ENCODE measurements around the gene UCN. TPM values are rescaled to one million over a fixed set of nuclear protein-coding genes. Genes with fewer than 3 reads are reported as not detected.

UCN gene
- total and polyA plus RNA-seq, 2 experiments from 2014 or later, result 1.0 to 2.9 TPM

- WGBS (ENCODE audit: low lambda C conversion rate, missing lambda C conversion rate), result 95% methylated on average over 5 of the region's 5 CpGs
- H4K20me1 ChIP-seq (ENCODE audit: insufficient read depth, poor library complexity, severe bottlenecking), result no peaks in the 10 kb centered on the region
- TF ChIP-seq EZH2phosphoT487 (IDR thresholded peaks at IDR 0.05; ENCODE audit: low read depth, severe bottlenecking, unreplicated experiment), result no peak
- TF ChIP-seq EZH2 (IDR thresholded peaks at IDR 0.05; ENCODE audit: borderline replicate concordance), result no peak
- TF ChIP-seq CTCF (IDR thresholded peaks at IDR 0.05; ENCODE audit: poor library complexity), result no peak
These were observed 16.5 kb upstream of the UCN start for GRCh38 chr2:27324720-27325119.

DNA sequence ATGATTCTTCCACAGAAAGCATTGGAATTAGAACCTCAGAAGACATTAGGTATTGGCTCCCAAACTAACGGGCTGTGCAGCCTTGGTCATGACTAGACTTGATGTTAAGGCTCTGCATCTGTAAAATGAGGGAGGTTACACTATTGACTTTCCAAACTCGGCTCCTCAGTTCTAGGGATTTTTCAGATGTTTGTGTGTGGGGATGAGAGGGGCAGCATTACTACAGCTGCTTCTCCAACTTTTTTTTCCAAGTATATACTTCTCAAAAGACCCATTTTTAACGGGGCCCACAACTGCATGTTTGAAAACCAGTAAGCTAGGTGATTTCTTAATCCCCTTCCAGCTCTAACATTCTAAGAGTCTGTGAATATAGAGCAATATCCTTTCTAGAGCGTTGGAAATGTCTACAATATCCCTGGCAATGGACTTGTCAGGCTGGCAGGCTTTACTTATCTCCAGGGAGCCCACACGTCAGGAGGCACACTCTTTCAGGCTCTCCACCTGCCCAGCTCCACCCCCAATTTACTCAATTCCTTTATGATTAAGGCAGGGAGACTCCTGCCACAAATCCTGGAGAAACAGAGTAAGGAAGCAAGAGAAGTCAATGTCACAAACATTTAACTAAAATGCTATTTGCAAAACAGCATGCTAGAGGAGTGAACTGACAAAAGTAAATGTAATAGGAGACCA is 15.5 kb upstream of the UCN start:
- peaks cover 8% of the 10 kb centered on the region for H3K79me2 ChIP-seq
- H3K4me3 ChIP-seq, result peak overlapping the region; percentile 86
- no peaks in the 10 kb centered on the region for H3K27me3 ChIP-seq
- no peaks in the 10 kb centered on the region for H3K9me2 ChIP-seq (replicated peaks; ENCODE audit: insufficient read depth)
- peak overlapping the region; percentile 99 for H3K27ac ChIP-seq
- TF ChIP-seq CTCF (IDR thresholded peaks at IDR 0.05; ENCODE audit: poor library complexity) (no peak), EZH2 (IDR thresholded peaks at IDR 0.05; ENCODE audit: borderline replicate concordance) (no peak)
- no peaks in the 10 kb centered on the region for H4K20me1 ChIP-seq (ENCODE audit: insufficient read depth, poor library complexity, severe bottlenecking)
- peaks cover 21% of the 10 kb centered on the region for H3K4me1 ChIP-seq (ENCODE audit: insufficient read depth)
- peak overlapping the region; percentile 94 for H3K4me2 ChIP-seq
- H3K9me3 ChIP-seq (ENCODE audit: low read depth), result no peaks in the 10 kb centered on the region
- WGBS (ENCODE audit: low lambda C conversion rate, missing lambda C conversion rate), result 26% methylated on average over 5 of the region's 5 CpGs
- DNase-seq (ENCODE audit: low spot score), result no peak
- no peaks in the 10 kb centered on the region for H3K36me3 ChIP-seq (replicated peaks; ENCODE audit: insufficient read depth, low read depth)
- H2AFZ ChIP-seq, result peak overlapping the region; percentile 79

More at GRCh38 chr2:27324720-27325119, 16.5 kb upstream of the UCN start:
- H3K4me3 ChIP-seq, result no peak overlapping the region
- no peaks in the 10 kb centered on the region for H3K27me3 ChIP-seq
- H3K79me2 ChIP-seq, result peaks cover 8% of the 10 kb centered on the region
- H2AFZ ChIP-seq, result no peak overlapping the region
- H3K36me3 ChIP-seq (replicated peaks; ENCODE audit: insufficient read depth, low read depth), result no peaks in the 10 kb centered on the region
- peaks cover 21% of the 10 kb centered on the region for H3K4me1 ChIP-seq (ENCODE audit: insufficient read depth)
- H3K9me2 ChIP-seq (replicated peaks; ENCODE audit: insufficient read depth), result no peaks in the 10 kb centered on the region
- no peaks in the 10 kb centered on the region for H3K9me3 ChIP-seq (ENCODE audit: low read depth)
- H3K4me2 ChIP-seq, result no peak overlapping the region
- H3K27ac ChIP-seq, result no peak overlapping the region
- no peak for DNase-seq (ENCODE audit: low spot score)

DNA sequence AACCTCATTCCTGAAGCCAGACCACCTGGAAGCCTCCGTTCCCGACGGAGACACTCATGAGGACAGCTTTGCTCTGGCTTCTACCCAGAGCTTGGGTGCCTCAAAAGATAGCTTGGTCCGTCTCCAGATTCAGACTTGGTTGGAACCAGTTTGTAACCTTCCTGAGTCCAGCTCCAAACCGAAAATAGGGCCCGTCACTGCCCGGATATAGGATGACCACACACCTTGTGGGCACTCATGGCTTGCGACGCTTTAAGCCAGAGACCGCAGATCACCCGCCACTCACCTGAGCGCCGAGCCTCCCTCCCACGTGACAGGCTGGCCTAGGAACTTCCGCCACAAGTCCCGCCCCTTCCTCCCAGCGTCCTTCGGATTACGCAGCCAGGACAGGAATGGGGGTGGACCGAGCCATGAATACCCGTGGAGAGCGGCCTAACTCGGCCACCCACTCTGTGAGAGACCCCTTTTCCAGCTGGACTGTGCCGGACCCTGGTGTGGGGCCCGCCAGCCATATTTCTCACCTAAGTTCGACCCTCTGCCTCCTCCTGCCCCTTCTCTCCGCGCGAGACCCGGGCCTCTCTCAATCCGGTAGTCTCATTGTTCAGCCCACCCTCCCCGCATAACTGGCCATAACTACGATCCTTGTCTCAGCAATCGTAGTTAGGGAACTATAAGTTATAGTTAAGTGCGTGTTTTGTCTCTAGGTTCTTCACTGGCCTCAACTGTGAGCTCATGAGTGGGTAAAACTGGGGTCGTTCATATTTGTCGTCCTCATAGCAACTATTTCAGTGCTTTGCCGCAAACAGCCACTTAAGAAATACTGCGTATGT is 14.7 kb upstream of the UCN start, which contains the start of gene MPV17:
MPV17 (minus strand) TSS at position 332 of the 830 bp plus-strand sequence. CDS start 580 bp downstream, outside the sequence.
- Histone ChIP-seq H3K27me3 (no peaks in the 10 kb centered on the region), H3K4me3 (peak within 1 kb of the TSS; percentile 86), H4K20me1 (ENCODE audit: insufficient read depth, poor library complexity, severe bottlenecking) (no peaks in the 10 kb centered on the region), H3K4me1 (ENCODE audit: insufficient read depth) (peaks cover 21% of the 10 kb centered on the region), H2AFZ (peak within 1 kb of the TSS; percentile 79), H3K36me3 (replicated peaks; ENCODE audit: insufficient read depth, low read depth) (no peaks in the 10 kb centered on the region), H3K27ac (peak within 1 kb of the TSS; percentile 99), H3K9me3 (ENCODE audit: low read depth) (no peaks in the 10 kb centered on the region), H3K4me2 (peak within 1 kb of the TSS; percentile 94), H3K79me2 (peaks cover 8% of the 10 kb centered on the region), H3K9me2 (replicated peaks; ENCODE audit: insufficient read depth) (no peaks in the 10 kb centered on the region)
- WGBS (ENCODE audit: low lambda C conversion rate, missing lambda C conversion rate), result 3% methylated on average over 39 of the region's 39 CpGs
- peak; percentile 98 for DNase-seq (ENCODE audit: low spot score)
- no peak for TF ChIP-seq CTCF (IDR thresholded peaks at IDR 0.05; ENCODE audit: poor library complexity)

Measured in hepatocyte (in vitro differentiated cells).